Activated CD4-positive, alpha-beta T cell treated with anti-CD3 and anti-CD28 coated beads, Interleukin-2, Interleukin-4, amounts not matched to agents 100 ng/mL and 50 ng/mL, durations not matched to agents 16 hours and 8 hours (primary cell): Measurements from ENCODE around the gene LRP5.

Experiments used
- DNase-seq: peaks from one replicate; pipeline ENCODE4 v3.0.0-alpha.2; 2020; ENCODE audit warnings: low spot score

LRP5 gene

GRCh38 chr11:68312117-68312779 is at the start of gene LRP5:
LRP5 (plus strand) TSS chr11:68312591; CDS start chr11:68312715, 124 bp downstream.
- DNase-seq: no peak

- DNase-seq: no peak
Measured at GRCh38 chr11:68263444-68264035, 48.9 kb upstream of the LRP5 start.

- no peak for DNase-seq
Measured at GRCh38 chr11:68264244-68264643, 48.1 kb upstream of the LRP5 start.

GRCh38 chr11:68264741-68265540 is 47.5 kb upstream of the LRP5 start:
- no peak for DNase-seq

- DNase-seq: no peak
Measured at GRCh38 chr11:68266121-68266891, 46.1 kb upstream of the LRP5 start.

GRCh38 chr11:68266936-68267880 is 45.2 kb upstream of the LRP5 start:
- no peak for DNase-seq

GRCh38 chr11:68267881-68268240 is 44.5 kb upstream of the LRP5 start:
- no peak for DNase-seq

- no peak for DNase-seq
Measured at GRCh38 chr11:68269414-68270081, 42.8 kb upstream of the LRP5 start.

- DNase-seq: no peak
Measured at GRCh38 chr11:68270196-68271022, 42.0 kb upstream of the LRP5 start.

GRCh38 chr11:68271023-68271780 is 41.2 kb upstream of the LRP5 start:
- peak; percentile 66 for DNase-seq

GRCh38 chr11:68271781-68272608 is 40.4 kb upstream of the LRP5 start, which contains the start of gene C11orf24:
C11orf24 (minus strand) TSS chr11:68271973; CDS start chr11:68263767, 8,206 bp downstream.
- DNase-seq: peak; percentile 95

- DNase-seq: no peak
Measured at GRCh38 chr11:68273026-68273738, 39.2 kb upstream of the LRP5 start.

- DNase-seq: no peak
Measured at GRCh38 chr11:68274306-68274705, 38.1 kb upstream of the LRP5 start.

- no peak for DNase-seq
Measured at GRCh38 chr11:68275721-68276507, 36.5 kb upstream of the LRP5 start.

- DNase-seq: no peak
Measured at GRCh38 chr11:68276861-68277260, 35.5 kb upstream of the LRP5 start.

- DNase-seq: no peak
Measured at GRCh38 chr11:68279676-68280075, 32.7 kb upstream of the LRP5 start.
